ENCODE measurements around the gene NR1H2. TPM values are rescaled to one million over a fixed set of nuclear protein-coding genes. Genes with fewer than 3 reads are reported as not detected.
A peak's percentile ranks its signal among the peaks of the same experiment; 100 is the strongest.
"Not testable (repeated sequence)": the region's sequence is repeated elsewhere in the genome, so short reads cannot be mapped to it uniquely, and the experiment has no call there.

Gene NR1H2
- total and polyA plus RNA-seq, 12 donors, result 64.0 to 125 (median 74.9) TPM

GRCh38 chr19:50333235-50333736 lies 43.0 kb upstream of the NR1H2 start:
- Histone ChIP-seq H3K4me1 (peaks cover 0 to 45% (median 19%) of the 10 kb centered on the region in 9 donors), H3K27ac (peak overlapping the region; percentile 63 to 86 (median 74)), H3K27me3 (peaks cover 0 to 55% (median 49%) of the 10 kb centered on the region in 7 donors), H3K4me3 (peak overlapping the region; percentile 25 to 57 (median 51)), H3K9me3 (no peaks in the 10 kb centered on the region), H3K36me3 (no peaks in the 10 kb centered on the region)
- peak; percentile 60 to 74 (median 66) for ATAC-seq
- 1 to 2% methylated on average over 29 to 34 of the region's 34 CpGs for WGBS, 2 donors
- intact Hi-C loops (cut with DNase I), result no loop called here
- TF ChIP-seq, protein P1, sequence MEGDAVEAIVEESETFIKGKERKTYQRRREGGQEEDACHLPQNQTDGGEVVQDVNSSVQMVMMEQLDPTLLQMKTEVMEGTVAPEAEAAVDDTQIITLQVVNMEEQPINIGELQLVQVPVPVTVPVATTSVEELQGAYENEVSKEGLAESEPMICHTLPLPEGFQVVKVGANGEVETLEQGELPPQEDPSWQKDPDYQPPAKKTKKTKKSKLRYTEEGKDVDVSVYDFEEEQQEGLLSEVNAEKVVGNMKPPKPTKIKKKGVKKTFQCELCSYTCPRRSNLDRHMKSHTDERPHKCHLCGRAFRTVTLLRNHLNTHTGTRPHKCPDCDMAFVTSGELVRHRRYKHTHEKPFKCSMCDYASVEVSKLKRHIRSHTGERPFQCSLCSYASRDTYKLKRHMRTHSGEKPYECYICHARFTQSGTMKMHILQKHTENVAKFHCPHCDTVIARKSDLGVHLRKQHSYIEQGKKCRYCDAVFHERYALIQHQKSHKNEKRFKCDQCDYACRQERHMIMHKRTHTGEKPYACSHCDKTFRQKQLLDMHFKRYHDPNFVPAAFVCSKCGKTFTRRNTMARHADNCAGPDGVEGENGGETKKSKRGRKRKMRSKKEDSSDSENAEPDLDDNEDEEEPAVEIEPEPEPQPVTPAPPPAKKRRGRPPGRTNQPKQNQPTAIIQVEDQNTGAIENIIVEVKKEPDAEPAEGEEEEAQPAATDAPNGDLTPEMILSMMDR (IDR thresholded peaks at IDR 0.05), result no peak
- peak; percentile 87 to 88 for DNase-seq

DNA sequence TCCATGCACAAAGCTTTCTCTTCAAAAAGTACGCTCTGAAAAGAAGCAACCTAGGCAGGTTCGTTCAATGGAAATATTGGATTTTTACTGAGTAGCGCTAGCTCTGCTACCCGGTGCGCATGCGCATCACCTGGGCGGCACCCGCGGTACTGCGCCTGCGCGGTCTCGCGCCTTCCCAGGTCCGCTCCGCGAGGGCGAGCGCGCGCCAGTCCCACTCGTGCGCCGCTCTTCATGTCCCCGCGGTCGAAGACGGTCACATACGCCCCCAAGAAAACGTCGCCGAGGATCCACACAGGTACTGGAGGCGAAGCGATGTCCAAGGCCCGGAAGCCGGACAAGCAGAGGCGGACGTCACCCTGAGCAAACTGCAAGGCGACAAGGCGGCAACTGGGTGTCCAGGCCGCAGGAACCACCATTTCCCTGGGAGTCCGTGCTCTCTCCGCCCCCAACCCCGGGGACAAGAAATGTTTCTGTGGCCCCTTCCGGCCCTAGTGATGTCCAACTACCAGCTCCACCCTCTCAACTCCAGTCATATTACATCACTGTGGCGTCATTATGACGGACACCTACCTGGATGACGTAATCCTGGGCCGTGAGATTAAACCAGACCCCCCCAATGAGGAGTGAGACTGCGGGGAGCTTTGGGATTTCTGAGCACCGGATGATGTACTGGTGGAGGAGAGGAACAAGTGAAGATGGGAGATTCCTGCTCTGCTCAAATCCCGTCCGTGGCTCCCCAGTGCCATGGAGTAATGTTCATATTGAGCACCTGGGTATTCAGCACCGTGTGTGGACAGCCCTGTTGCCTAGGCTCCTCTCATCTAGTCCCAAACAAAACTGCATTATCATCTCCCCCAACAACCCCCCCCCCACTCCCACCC lies 42.3 kb upstream of the NR1H2 start:
- H3K36me3 ChIP-seq, result no peaks in the 10 kb centered on the region
- peaks cover 0 to 52% (median 45%) of the 10 kb centered on the region in 7 donors for H3K27me3 ChIP-seq
- H3K9me3 ChIP-seq, result no peaks in the 10 kb centered on the region
- DNase-seq, result peak; percentile 63 to 84
- H3K4me3 ChIP-seq, result peak overlapping the region; percentile 25 to 57 (median 51)
- H3K4me1 ChIP-seq, result peaks cover 0 to 41% (median 19%) of the 10 kb centered on the region in 9 donors
- WGBS, 2 donors, result 12% methylated on average over 54 of the region's 54 CpGs
- H3K27ac ChIP-seq, result peak overlapping the region in 9 of 10 donors; percentile 63 to 86 (median 74)
- ATAC-seq, result peak; percentile 23 to 49 (median 30)
- TF ChIP-seq, protein P1 (IDR thresholded peaks at IDR 0.05), result no peak
- intact Hi-C loops (cut with DNase I), result no loop called here

DNA sequence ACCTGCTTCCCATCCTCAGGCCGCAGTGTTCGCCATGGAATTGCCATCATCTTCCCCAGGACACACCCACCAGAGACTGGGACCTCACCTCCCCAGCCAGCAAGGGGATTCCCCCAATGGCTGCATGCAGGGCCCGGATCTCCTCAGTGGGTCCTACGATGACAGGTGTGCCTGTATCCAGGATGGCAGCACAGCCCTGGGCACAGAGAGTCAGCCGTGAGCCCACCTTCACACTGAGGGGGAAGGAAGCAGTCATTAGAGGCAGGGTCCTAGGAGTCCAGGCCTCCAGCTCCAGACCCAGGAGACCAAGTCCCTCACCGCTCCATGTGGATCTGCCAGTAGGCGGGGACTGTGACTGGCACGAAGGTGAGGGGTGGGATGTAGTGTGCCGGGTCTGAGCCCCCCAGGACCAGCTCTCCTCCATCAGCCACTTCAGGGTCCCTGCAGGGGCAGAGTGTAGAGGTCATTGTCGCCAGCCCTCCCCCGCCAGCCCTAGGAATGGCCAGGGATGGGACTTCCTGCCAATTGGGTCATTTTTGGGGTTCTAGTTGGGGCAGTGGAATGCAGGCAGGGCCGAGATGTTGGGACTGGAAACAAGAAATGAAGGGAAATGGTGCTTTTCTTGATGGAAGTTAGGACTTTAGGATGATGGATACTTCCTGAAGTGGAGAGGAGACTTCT lies 41.4 kb upstream of the NR1H2 start:
- intact Hi-C loops (cut with DNase I), result no loop called here
- Histone ChIP-seq H3K4me1 (peaks cover 0 to 36% (median 14%) of the 10 kb centered on the region in 9 donors), H3K36me3 (no peaks in the 10 kb centered on the region), H3K27me3 (peaks cover 0 to 52% (median 39%) of the 10 kb centered on the region in 7 donors), H3K9me3 (no peaks in the 10 kb centered on the region), H3K4me3 (no peak overlapping the region), H3K27ac (no peak overlapping the region)
- TF ChIP-seq, protein P1 (IDR thresholded peaks at IDR 0.05), result no peak
- no peak for DNase-seq
- ATAC-seq, result no peak
- whole genome bisulfite sequencing, 2 donors, result 93 to 95% methylated on average over 12 of the region's 12 CpGs

- H3K9me3 ChIP-seq; DNase-seq; H3K36me3 ChIP-seq; intact Hi-C loops (cut with DNase I); ATAC-seq; H3K4me3 ChIP-seq; H3K27ac ChIP-seq: not testable (repeated sequence)
- Histone ChIP-seq H3K4me1 (peaks cover 0 to 40% (median 7%) of the 10 kb centered on the region in 9 donors), H3K27me3 (peaks cover 0 to 35% (median 22%) of the 10 kb centered on the region in 7 donors)
- WGBS, 2 donors, result 86 to 88% methylated on average over 5 to 6 of the region's 6 CpGs
Observed at GRCh38 chr19:50337031-50337430, 39.2 kb upstream of the NR1H2 start.
